Dendritic cell treated with granulocyte-macrophage colony-stimulating factor and Interleukin-4, amounts not matched to agents 40 ng/mL and 50 ng/mL, for 4 days (primary cell): ENCODE measurements around the gene CCDC186.
"Not testable (repeated sequence)": the region's sequence is repeated elsewhere in the genome, so short reads cannot be mapped to it uniquely, and the experiment has no call there.

Experiments used
- H3K27ac Mint-ChIP-seq: one replicate; pipeline ENCODE4 v1.8.0; 2022; ENCODE audit warnings: mild to moderate bottlenecking, mixed read lengths
- H3K27me3 Mint-ChIP-seq: one replicate; pipeline ENCODE4 v1.8.0; 2022; ENCODE audit warnings: mild to moderate bottlenecking, mixed read lengths
- H3K36me3 Mint-ChIP-seq: one replicate; pipeline ENCODE4 v1.8.0; 2022; ENCODE audit warnings: low read depth, mixed read lengths
- H3K4me1 Mint-ChIP-seq: one replicate; pipeline ENCODE4 v1.8.0; 2022; ENCODE audit warnings: low read depth, mixed read lengths
- H3K4me3 Mint-ChIP-seq: one replicate; pipeline ENCODE4 v1.8.0; 2022; ENCODE audit warnings: mild to moderate bottlenecking, moderate library complexity, mixed read lengths
- H3K9me3 Mint-ChIP-seq: one replicate; pipeline ENCODE4 v1.8.0; 2022; ENCODE audit warnings: mixed read lengths
- intact Hi-C: fragments of 100-400 bp; cut with micrococcal nuclease; formaldehyde crosslinking; loops from one replicate; pipeline ENCODE4 v1.15.0; 2022

Gene CCDC186

GRCh38 chr10:114166494-114166893, 7.5 kb downstream of the CCDC186 start:
- intact Hi-C loops: no loop called here
- no peak overlapping the region for H3K4me3 Mint-ChIP-seq
- no peaks in the 10 kb centered on the region for H3K27me3 Mint-ChIP-seq
- peak overlapping the region; percentile 36 for H3K27ac Mint-ChIP-seq
- peaks cover 6% of the 10 kb centered on the region for H3K4me1 Mint-ChIP-seq
- peaks cover 9% of the 10 kb centered on the region for H3K9me3 Mint-ChIP-seq
- H3K36me3 Mint-ChIP-seq: peaks cover 17% of the 10 kb centered on the region

GRCh38 chr10:114166043-114166442, 8.0 kb downstream of the CCDC186 start:
- peaks cover 6% of the 10 kb centered on the region for H3K4me1 Mint-ChIP-seq
- intact Hi-C loops: no loop called here
- H3K27ac Mint-ChIP-seq: peak overlapping the region; percentile 36
- peaks cover 9% of the 10 kb centered on the region for H3K9me3 Mint-ChIP-seq
- H3K36me3 Mint-ChIP-seq: peaks cover 17% of the 10 kb centered on the region
- H3K4me3 Mint-ChIP-seq: no peak overlapping the region
- no peaks in the 10 kb centered on the region for H3K27me3 Mint-ChIP-seq

- H3K9me3 Mint-ChIP-seq: no peaks in the 10 kb centered on the region
- no peak overlapping the region for H3K4me3 Mint-ChIP-seq
- H3K36me3 Mint-ChIP-seq: peaks cover 26% of the 10 kb centered on the region
- H3K4me1 Mint-ChIP-seq: peaks cover 6% of the 10 kb centered on the region
- H3K27me3 Mint-ChIP-seq: no peaks in the 10 kb centered on the region
- intact Hi-C loops: no loop called here
- H3K27ac Mint-ChIP-seq: no peak overlapping the region
These were observed 10.9 kb downstream of the CCDC186 start for GRCh38 chr10:114163062-114163461.

GRCh38 chr10:114157912-114158311, 16.1 kb downstream of the CCDC186 start:
- H3K27ac Mint-ChIP-seq: no peak overlapping the region
- H3K4me1 Mint-ChIP-seq: peaks cover under 1% of the 10 kb centered on the region
- H3K4me3 Mint-ChIP-seq: no peak overlapping the region
- H3K9me3 Mint-ChIP-seq: no peaks in the 10 kb centered on the region
- peaks cover 51% of the 10 kb centered on the region for H3K36me3 Mint-ChIP-seq
- H3K27me3 Mint-ChIP-seq: no peaks in the 10 kb centered on the region
- intact Hi-C loops: no loop called here

- Mint-ChIP-seq H3K4me3 (no peak overlapping the region), H3K27ac (no peak overlapping the region), H3K4me1 (no peaks in the 10 kb centered on the region), H3K36me3 (peaks cover 80% of the 10 kb centered on the region), H3K27me3 (no peaks in the 10 kb centered on the region), H3K9me3 (no peaks in the 10 kb centered on the region)
- intact Hi-C loops: no loop called here
These were observed 22.1 kb downstream of the CCDC186 start for GRCh38 chr10:114151892-114152291.

GRCh38 chr10:114151486-114151885, 22.5 kb downstream of the CCDC186 start:
- H3K27ac Mint-ChIP-seq: no peak overlapping the region
- H3K9me3 Mint-ChIP-seq: no peaks in the 10 kb centered on the region
- H3K4me3 Mint-ChIP-seq: no peak overlapping the region
- no peaks in the 10 kb centered on the region for H3K4me1 Mint-ChIP-seq
- intact Hi-C loops: no loop called here
- no peaks in the 10 kb centered on the region for H3K27me3 Mint-ChIP-seq
- peaks cover 77% of the 10 kb centered on the region for H3K36me3 Mint-ChIP-seq

GRCh38 chr10:114149476-114149875, 24.5 kb downstream of the CCDC186 start:
- H3K4me1 Mint-ChIP-seq, H3K27ac Mint-ChIP-seq, H3K27me3 Mint-ChIP-seq, intact Hi-C loops, H3K9me3 Mint-ChIP-seq, H3K4me3 Mint-ChIP-seq: not testable (repeated sequence)
- H3K36me3 Mint-ChIP-seq: peaks cover 77% of the 10 kb centered on the region

- Mint-ChIP-seq H3K4me3 (no peak overlapping the region), H3K27me3 (no peaks in the 10 kb centered on the region), H3K4me1 (no peaks in the 10 kb centered on the region), H3K9me3 (no peaks in the 10 kb centered on the region), H3K27ac (no peak overlapping the region), H3K36me3 (peaks cover 73% of the 10 kb centered on the region)
- intact Hi-C loops: no loop called here
These were observed 30.8 kb downstream of the CCDC186 start for GRCh38 chr10:114143160-114143559.

GRCh38 chr10:114142018-114142417, 32.0 kb downstream of the CCDC186 start:
- H3K27ac Mint-ChIP-seq: no peak overlapping the region
- intact Hi-C loops: no loop called here

GRCh38 chr10:114140827-114141226, 33.2 kb downstream of the CCDC186 start:
- peaks cover 60% of the 10 kb centered on the region for H3K36me3 Mint-ChIP-seq
- H3K27me3 Mint-ChIP-seq, H3K4me3 Mint-ChIP-seq, intact Hi-C loops, H3K27ac Mint-ChIP-seq, H3K9me3 Mint-ChIP-seq, H3K4me1 Mint-ChIP-seq: not testable (repeated sequence)

More at GRCh38 chr10:114142018-114142417, 32.0 kb downstream of the CCDC186 start:
- Mint-ChIP-seq H3K27me3 (no peaks in the 10 kb centered on the region), H3K4me3 (no peak overlapping the region), H3K36me3 (peaks cover 61% of the 10 kb centered on the region), H3K9me3 (no peaks in the 10 kb centered on the region), H3K4me1 (no peaks in the 10 kb centered on the region)

GRCh38 chr10:114140036-114140435, 34.0 kb downstream of the CCDC186 start:
- H3K27ac Mint-ChIP-seq: no peak overlapping the region
- no peaks in the 10 kb centered on the region for H3K4me1 Mint-ChIP-seq
- H3K9me3 Mint-ChIP-seq: no peaks in the 10 kb centered on the region
- no peak overlapping the region for H3K4me3 Mint-ChIP-seq
- no peaks in the 10 kb centered on the region for H3K27me3 Mint-ChIP-seq
- intact Hi-C loops: no loop called here
- H3K36me3 Mint-ChIP-seq: peaks cover 64% of the 10 kb centered on the region

GRCh38 chr10:114138581-114138980, 35.4 kb downstream of the CCDC186 start:
- Mint-ChIP-seq H3K36me3 (peaks cover 69% of the 10 kb centered on the region), H3K27ac (no peak overlapping the region), H3K9me3 (no peaks in the 10 kb centered on the region), H3K4me3 (no peak overlapping the region), H3K4me1 (no peaks in the 10 kb centered on the region), H3K27me3 (no peaks in the 10 kb centered on the region)
- intact Hi-C loops: no loop called here

- peaks cover 6% of the 10 kb centered on the region for H3K4me1 Mint-ChIP-seq
- H3K36me3 Mint-ChIP-seq: peaks cover 55% of the 10 kb centered on the region
- no peaks in the 10 kb centered on the region for H3K27me3 Mint-ChIP-seq
- intact Hi-C loops: no loop called here
- no peak overlapping the region for H3K27ac Mint-ChIP-seq
- H3K4me3 Mint-ChIP-seq: no peak overlapping the region
- no peaks in the 10 kb centered on the region for H3K9me3 Mint-ChIP-seq
These were observed 38.5 kb downstream of the CCDC186 start for GRCh38 chr10:114135476-114135875.

GRCh38 chr10:114131094-114131493, 42.9 kb downstream of the CCDC186 start:
- Mint-ChIP-seq H3K27ac (no peak overlapping the region), H3K36me3 (peaks cover 78% of the 10 kb centered on the region), H3K9me3 (no peaks in the 10 kb centered on the region), H3K4me1 (peaks cover 6% of the 10 kb centered on the region), H3K4me3 (no peak overlapping the region), H3K27me3 (no peaks in the 10 kb centered on the region)
- intact Hi-C loops: no loop called here

- no peak overlapping the region for H3K4me3 Mint-ChIP-seq
- no peak overlapping the region for H3K27ac Mint-ChIP-seq
- peaks cover 4% of the 10 kb centered on the region for H3K27me3 Mint-ChIP-seq
- H3K9me3 Mint-ChIP-seq: no peaks in the 10 kb centered on the region
- intact Hi-C loops: no loop called here
- no peaks in the 10 kb centered on the region for H3K4me1 Mint-ChIP-seq
- peaks cover 29% of the 10 kb centered on the region for H3K36me3 Mint-ChIP-seq
These were observed 53.0 kb downstream of the CCDC186 start for GRCh38 chr10:114121031-114121430.
